ENCODE data around the gene ZSCAN20. TPM values are rescaled to one million over a fixed set of nuclear protein-coding genes. Genes with fewer than 3 reads are reported as not detected.

ZSCAN20 gene
- total and polyA plus RNA-seq, 9 of the 15 experiments (the other 6 are each of a cell fraction or from before 2014, with no cell fraction given): 0.36 to 3.3 (median 2.0) TPM

- Histone ChIP-seq H4K20me1 (replicated peaks; ENCODE audit: control insufficient read depth, insufficient read depth, low read length) (no peaks in the 10 kb centered on the region), H3K36me3 (ENCODE audit: control insufficient read depth, insufficient read depth, low read length) (no peaks in the 10 kb centered on the region), H3K9ac (ENCODE audit: insufficient read depth in 1 of 2, low read depth in 2 of 2, low read length in 2 of 2) (no peak overlapping the region), H3K9me1 (ENCODE audit: control insufficient read depth, insufficient read depth, low read length) (no peaks in the 10 kb centered on the region), H3K4me1 (replicated peaks in 1 of 2; ENCODE audit: control insufficient read depth in 2 of 2, insufficient read depth in 2 of 2, low read length in 2 of 2) (no peaks in the 10 kb centered on the region), H3K9me3 (replicated peaks; ENCODE audit: control insufficient read depth, insufficient read depth, low read depth, low read length) (no peaks in the 10 kb centered on the region), H2AFZ (ENCODE audit: low read depth, low read length) (no peak overlapping the region), H3K4me2 (ENCODE audit: insufficient read depth, low read length) (no peak overlapping the region), H3K27ac (ENCODE audit: extremely low read depth, low read depth, low read length) (no peak overlapping the region), H3K27me3 (ENCODE audit: control insufficient read depth in 2 of 2, insufficient read depth in 2 of 2, low read length in 2 of 2) (peaks cover 34 to 52% of the 10 kb centered on the region in 2 experiments), H3K4me3 (no peak overlapping the region), H3K79me2 (ENCODE audit: control insufficient read depth, insufficient read depth, low read length) (no peaks in the 10 kb centered on the region)
- no peak for ATAC-seq
- ChIA-PET CTCF (ENCODE audit: low intra/inter-chr PET ratio) (no interaction called here), POLR2A (no interaction called here)
- WGBS (ENCODE audit: insufficient coverage, low coverage, missing lambda C conversion rate): under 1% methylated on average over 13 of the region's 13 CpGs
- in situ Hi-C loops (cut with MboI): no loop called here
- no peak for FAIRE-seq
- intact Hi-C loops (cut with micrococcal nuclease): no loop called here
- no TSS peak for BruUV-seq (replicated peaks)
- no peak for DNase-seq (ENCODE audit: extremely low read depth in 1 of 4, low spot score in 3 of 4)
- TF ChIP-seq POLR3A (IDR thresholded peaks at IDR 0.05; ENCODE audit: borderline replicate concordance, extremely low read depth, insufficient read depth, insufficient read length) (no peak), CLOCK (CRISPR knock-in tag; IDR thresholded peaks at IDR 0.05; ENCODE audit: borderline replicate concordance) (no peak), ZNF282 (CRISPR knock-in tag; IDR thresholded peaks at IDR 0.05) (no peak), ZNF76 (CRISPR knock-in tag; IDR thresholded peaks at IDR 0.05; ENCODE audit: borderline replicate concordance) (no peak), ZNF717 (CRISPR knock-in tag; IDR thresholded peaks at IDR 0.05) (no peak), KDM2B (CRISPR knock-in tag; IDR thresholded peaks at IDR 0.05) (no peak), BRF2 (IDR thresholded peaks at IDR 0.05; ENCODE audit: borderline replicate concordance, insufficient read depth, insufficient read length) (no peak), ZNF347 (CRISPR knock-in tag; IDR thresholded peaks at IDR 0.05; ENCODE audit: low read depth) (no peak), TCFL5 (CRISPR knock-in tag; conservative IDR thresholded peaks at IDR 0.05) (no peak), HEY1 (CRISPR knock-in tag; IDR thresholded peaks at IDR 0.05; ENCODE audit: borderline replicate concordance) (no peak), EWSR1 (IDR thresholded peaks at IDR 0.05; ENCODE audit: borderline replicate concordance, low read depth, partially characterized antibody) (no peak), ZNF785 (CRISPR knock-in tag; IDR thresholded peaks at IDR 0.05) (no peak), LEF1 (IDR thresholded peaks at IDR 0.05) (no peak), ZNF592 (IDR thresholded peaks at IDR 0.05) (no peak)
These were observed 60.5 kb downstream of the ZSCAN20 start for GRCh38 chr1:33532936-33533335.

Data from K562 (cell line).